GM19035 (cell line): ENCODE results near the gene MRGPRE.

Experiments
- ATAC-seq: cut with Tn5 transposase; IDR thresholded peaks from one replicate; pipeline ENCODE4 v1.9.1; 2021; ENCODE audit not compliant: unreplicated experiment

MRGPRE gene

GRCh38 chr11:3197878-3198528, 34.2 kb downstream of the MRGPRE start:
- ATAC-seq: no peak

DNA sequence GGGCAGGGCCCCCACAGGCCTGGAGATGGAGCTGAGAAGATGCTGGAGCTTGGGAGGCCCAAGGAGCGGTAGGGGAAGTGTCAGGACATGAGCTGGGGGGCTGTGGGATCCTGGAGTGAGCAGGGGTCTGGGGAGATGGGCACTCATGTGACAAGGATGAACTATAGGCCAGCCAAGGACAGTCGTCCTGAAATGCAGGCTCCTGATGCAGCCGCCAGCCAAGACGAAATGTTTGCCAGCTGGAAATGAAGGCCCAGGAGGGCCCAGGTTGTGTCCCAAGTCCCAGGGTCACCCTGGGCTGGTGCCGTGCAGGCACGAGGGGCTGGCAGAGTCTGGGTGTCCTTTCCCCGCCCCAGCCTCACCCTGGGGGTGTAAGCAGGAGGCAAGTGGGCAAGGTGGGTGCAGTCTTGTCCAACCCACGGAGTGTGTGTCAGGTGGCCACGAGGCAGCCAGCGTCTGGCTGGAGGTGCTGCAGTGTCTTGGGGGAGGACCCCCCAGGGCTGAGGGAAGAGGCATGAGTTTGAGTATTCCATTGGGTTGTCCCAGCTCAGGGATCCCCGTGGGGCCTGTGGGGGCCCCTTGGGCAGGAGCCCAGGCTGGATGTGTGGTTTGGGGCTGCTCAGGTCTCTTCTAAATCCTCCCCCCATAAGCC, 35.0 kb downstream of the MRGPRE start:
- no peak for ATAC-seq

- ATAC-seq: no peak
These were observed 35.8 kb downstream of the MRGPRE start for GRCh38 chr11:3196161-3197043.

- no peak for ATAC-seq
These were observed 36.7 kb downstream of the MRGPRE start for GRCh38 chr11:3195251-3196160.

- ATAC-seq: no peak
These were observed 38.0 kb downstream of the MRGPRE start for GRCh38 chr11:3194016-3194816.

DNA sequence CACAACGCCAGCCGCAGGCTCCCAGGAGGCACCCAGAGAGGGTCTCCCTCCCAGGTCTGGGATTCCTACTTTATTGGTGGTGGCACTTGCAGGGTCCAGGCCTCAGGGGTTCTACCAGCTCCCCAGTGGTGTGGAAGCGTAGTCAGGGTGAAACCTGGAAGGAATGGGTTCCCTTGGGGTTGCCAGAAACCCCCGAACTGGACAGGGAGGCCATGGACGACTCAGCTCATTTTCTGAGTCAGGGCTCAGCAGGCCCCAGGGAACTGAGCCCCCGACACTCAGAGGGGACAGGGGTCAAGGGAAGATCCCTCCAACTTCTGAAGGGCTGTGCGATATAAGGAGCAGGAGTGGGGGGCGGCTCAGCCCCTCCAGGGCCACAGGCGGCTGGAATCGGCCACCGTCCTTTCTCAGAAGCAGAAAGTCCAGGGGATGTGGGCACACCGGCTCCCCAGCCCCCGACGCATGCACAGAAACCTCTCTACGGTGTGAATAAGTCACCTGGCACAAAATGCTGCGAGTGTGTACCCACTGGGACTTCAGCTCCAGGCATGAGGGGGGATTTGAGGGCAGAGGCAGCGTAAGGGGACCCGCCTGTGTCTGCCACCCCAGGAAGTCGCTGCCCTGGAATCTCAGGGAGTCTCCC, 38.7 kb downstream of the MRGPRE start:
- no peak for ATAC-seq

DNA sequence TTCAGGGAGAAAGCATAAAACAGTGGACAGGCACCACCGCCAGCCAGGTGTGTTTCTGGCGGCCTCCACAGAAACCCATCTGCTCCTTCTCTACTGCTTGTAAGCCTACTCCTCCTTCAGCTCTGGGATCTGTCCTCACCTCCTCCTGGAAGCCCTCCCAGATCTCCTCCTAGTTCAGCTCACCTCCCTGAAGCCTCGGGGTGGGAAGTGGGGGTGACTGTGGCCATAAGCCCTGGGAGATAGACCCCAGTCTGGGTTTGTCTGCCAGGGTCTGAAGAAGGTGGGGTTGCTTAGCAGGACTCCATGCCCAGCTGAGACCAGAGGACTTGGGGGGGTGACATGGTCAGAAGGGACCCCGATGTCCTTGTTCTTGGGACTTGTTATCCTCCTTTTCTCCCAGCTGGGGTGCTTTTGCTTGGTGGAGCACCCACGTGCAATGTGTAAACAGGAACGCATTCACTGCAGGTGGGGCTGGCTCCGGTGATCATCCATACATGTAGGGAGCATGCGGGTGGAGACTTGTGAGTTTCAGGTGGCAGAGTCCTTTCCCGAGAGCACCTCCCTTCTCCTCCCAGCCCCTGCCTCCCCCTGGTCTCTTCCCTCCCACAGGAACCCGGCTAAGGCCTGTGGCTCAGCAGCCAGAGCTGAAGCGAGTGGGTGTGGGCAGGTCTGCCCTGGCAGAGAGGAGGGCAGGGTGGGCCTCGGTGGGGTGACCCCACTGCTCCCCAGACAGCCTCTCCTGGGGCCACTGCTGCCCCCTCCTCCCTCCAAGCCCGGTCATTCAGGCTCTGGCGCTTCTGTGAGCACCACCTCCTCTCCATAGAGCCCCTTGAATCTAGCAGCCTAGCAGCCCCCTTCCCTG, 39.5 kb downstream of the MRGPRE start:
- no peak for ATAC-seq

DNA sequence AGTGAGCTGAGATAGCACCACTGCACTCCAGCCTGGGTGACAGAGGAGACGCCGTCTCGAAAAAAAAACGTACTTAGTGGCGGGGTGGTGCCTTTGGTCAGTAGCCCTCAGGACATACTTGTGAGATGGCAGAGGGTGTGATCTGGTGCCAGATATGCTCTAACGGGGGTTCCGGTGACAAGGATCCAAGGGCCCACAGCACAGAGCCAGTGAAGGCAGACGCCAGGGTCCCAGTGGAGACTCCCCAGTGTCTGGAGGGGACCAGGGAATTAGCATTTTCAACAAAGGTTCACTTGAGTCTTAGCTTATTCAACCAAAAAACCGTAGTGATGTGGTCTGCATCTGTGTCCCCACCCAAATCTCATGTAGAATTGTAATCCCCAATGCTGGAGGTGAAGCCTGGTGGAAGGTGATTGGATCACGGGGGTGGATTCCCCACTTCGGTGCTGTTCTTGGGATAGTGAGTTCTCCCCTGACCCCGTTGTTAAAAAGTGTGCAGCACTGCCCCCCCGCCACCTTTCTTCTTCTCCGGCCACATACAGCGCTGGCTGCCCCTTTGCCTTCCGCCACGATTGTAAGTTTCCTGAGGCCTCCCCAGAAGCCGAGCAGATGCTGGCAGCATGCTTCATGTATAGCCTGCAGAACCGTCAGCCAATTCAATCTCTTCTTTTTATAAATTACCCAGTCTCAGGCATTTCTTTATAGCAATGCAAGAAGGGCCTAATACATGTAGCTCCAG, 40.5 kb downstream of the MRGPRE start:
- no peak for ATAC-seq

GRCh38 chr11:3190600-3190999, 41.6 kb downstream of the MRGPRE start:
- ATAC-seq: no peak

DNA sequence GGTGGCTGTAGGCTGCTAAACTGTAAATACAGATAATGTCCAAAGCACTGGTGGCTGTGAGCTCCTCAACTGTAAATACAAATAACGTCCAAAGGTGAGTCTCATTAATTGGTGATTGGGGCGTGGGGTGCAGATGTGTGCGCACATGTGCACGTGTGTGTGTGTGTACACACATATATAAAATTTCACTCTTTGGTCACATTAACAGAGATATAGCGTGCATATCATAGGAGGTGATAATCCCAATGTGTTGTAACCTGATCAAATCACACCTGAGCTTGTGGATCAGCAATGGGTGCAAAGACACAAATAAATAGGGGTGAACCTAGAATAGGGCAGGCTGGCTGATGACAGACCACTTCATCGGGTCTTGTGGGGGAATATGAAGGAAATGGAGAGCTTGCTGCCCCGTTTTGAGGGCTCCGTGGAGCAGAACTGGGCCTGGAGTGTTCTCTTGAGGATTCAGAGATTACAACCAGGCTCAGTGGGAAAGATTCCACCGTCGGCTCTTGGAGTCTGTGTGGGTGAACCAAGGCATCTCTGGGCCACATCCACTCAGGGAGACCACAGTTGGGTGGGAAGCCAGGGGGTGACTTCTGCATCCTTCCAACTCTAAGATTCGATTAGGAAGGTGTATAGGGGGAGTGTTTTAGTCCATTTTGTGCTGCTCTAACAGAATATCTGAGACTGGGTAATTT, 42.2 kb downstream of the MRGPRE start:
- ATAC-seq: no peak

- no peak for ATAC-seq
These were observed 42.9 kb downstream of the MRGPRE start for GRCh38 chr11:3189196-3189843.

- ATAC-seq: no peak
These were observed 43.6 kb downstream of the MRGPRE start for GRCh38 chr11:3188496-3189195.

DNA sequence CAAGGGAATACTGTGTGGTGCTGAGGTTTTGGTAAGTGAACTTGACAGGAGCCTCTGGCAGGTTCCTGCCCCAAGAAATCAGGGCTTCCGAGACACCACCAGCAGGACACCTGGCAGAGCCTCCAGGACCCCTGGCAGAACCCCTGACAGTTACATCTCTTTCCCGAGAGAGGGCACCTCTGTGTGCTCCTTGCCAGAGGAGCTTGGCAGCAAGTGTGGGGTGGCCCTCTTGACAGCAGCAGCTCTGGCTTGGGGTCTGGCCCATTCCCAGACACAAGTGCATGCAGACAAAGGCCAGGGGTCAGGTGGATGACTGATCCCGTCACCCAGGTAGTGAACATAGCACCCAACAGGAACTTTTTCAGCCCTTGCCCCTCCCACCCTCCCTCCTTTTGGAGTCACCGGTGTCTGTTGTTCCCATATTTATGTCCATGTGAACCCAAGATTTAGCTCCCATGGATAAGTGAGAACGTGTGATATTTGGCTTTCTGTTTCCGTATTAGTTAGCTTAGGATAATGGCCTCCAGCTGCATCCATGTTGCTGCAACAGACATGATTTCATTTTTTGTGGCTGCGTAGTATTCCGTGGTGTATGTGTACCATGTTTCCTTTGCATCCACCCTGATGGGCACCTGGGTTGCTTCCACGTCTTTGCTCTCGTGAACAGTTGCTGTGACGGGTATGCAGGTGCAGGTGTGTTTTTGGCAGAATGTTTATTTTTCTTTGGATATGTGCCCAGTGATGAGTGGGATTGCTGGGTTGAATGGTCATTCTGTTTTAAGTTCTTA, 45.9 kb downstream of the MRGPRE start:
- ATAC-seq: no peak

DNA sequence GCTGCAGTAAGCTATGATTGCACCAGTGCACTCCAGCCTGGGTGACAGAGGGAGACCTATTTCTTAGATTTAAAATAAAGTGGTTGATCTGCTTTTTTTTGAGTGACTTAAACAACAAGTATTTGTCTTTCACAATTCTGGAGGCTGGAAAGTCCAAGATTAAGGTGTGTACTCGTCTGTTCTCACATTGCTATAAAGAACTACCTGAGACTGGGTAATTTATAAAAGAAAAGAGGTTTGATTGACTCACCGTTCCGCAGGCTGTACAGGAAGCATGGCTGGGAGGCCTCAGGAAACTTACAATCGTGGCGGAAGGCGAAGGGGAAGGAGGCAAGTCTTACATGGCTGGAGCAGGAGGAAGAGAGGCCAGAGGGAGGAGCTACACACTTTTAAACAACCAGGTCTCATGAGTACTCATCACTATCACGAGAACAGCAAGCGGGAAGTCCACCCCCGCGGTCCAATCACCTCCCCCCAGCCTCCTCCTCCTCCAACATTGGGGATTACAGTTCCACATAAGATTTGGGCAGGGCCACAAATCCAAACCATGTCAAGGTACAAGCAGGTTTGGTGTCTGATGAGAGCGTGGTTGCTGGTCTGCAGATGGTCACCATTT, 47.4 kb downstream of the MRGPRE start:
- no peak for ATAC-seq

DNA sequence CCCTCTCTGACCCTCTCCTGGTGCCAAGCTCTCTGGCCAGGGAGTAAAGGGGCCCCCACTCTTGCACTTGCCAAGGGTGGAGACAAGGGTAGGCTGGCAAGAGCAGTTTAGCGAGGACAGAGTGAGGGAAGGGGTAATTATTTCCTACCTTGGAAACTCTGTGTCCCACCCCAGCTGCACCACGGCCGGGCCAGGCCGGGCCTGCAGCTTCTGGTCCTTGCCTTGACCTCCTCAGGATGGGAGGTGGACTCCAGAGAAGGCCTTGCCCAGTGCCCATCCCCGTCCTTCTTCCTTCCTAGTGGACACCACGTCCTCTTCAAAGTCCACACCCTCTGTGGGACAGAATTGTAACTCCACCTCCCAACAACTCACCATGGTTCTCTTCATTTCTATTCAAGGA, 48.7 kb downstream of the MRGPRE start:
- no peak for ATAC-seq
